Measurements from ENCODE around the gene GNAS-AS1. TPM values are rescaled to one million over a fixed set of nuclear protein-coding genes. Genes with fewer than 3 reads are reported as not detected.

Gene GNAS-AS1
- total RNA-seq, 6 experiments from 2014 or later = 0.23 to 0.37 (median 0.27) TPM; not detected in 3

GRCh38 chr20:58851221-58851968 lies 693 bp upstream of the GNAS-AS1 start:
- WGBS (ENCODE audit: insufficient coverage, low coverage, low lambda C conversion rate, missing lambda C conversion rate) = 42% methylated on average over 5 of the region's 41 CpGs
- TF ChIP-seq POLR2A (IDR thresholded peaks at IDR 0.05) (no peak), CTCF (IDR thresholded peaks at IDR 0.05) (no peak)
- Histone ChIP-seq H3K4me3 (peak overlapping the region in 1 of 3 donors; percentile 36), H3K27ac (no peak overlapping the region), H3K4me1 (peaks cover 0 to 3% (median 0%) of the 10 kb centered on the region in 4 donors), H3K27me3 (no peaks in the 10 kb centered on the region), H3K9me3 (no peaks in the 10 kb centered on the region), H3K36me3 (no peaks in the 10 kb centered on the region)
- no peak for DNase-seq
- no peak for ATAC-seq
- intact Hi-C loops (cut with DNase I) = loop anchor here (10.0 kb wide), 2 partner anchors 367 to 377 kb away; no protein-coding TSS in a partner anchor

- WGBS (ENCODE audit: insufficient coverage, low coverage, low lambda C conversion rate, missing lambda C conversion rate) = 35% methylated on average over 2 of the region's 2 CpGs
- intact Hi-C loops (cut with DNase I) = no loop called here
- DNase-seq (no peak), ATAC-seq (no peak)
- H3K36me3 ChIP-seq = no peaks in the 10 kb centered on the region
- H3K27ac ChIP-seq = no peak overlapping the region
- H3K27me3 ChIP-seq = no peaks in the 10 kb centered on the region
- H3K4me3 ChIP-seq = no peak overlapping the region
- no peaks in the 10 kb centered on the region for H3K9me3 ChIP-seq
- TF ChIP-seq POLR2A (IDR thresholded peaks at IDR 0.05) (no peak), CTCF (IDR thresholded peaks at IDR 0.05) (no peak)
- peaks cover 0 to 10% (median 0%) of the 10 kb centered on the region in 4 donors for H3K4me1 ChIP-seq
Observed at GRCh38 chr20:58847463-58847862, 3.2 kb downstream of the GNAS-AS1 start.

DNA sequence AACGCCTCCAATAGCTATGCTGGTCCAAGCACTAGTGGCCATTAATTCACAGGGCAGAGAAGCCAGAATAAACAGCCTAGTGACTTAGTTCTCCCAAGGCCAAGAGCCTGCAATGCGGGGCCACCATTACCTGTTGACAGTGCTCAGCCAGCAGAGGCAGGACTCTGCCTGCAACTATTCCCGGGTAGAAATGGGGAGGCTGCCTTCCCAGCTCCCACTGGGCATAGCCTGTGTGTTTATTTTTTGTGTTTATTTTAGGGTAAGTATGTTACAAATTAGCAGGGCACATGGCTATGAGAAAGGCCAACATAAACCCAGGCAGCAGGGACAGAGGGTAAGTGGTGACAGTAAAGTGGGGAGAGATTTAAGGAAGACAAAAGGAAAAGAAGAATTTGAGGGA lies 5.0 kb downstream of the GNAS-AS1 start:
- Histone ChIP-seq H3K4me1 (peaks cover 0 to 6% (median 0%) of the 10 kb centered on the region in 4 donors), H3K36me3 (no peaks in the 10 kb centered on the region), H3K9me3 (no peaks in the 10 kb centered on the region), H3K27me3 (no peaks in the 10 kb centered on the region), H3K4me3 (no peak overlapping the region), H3K27ac (no peak overlapping the region)
- DNase-seq = no peak
- 50% methylated on average over 3 of the region's 3 CpGs for WGBS (ENCODE audit: insufficient coverage, low coverage, low lambda C conversion rate, missing lambda C conversion rate)
- intact Hi-C loops (cut with DNase I) = no loop called here
- peak in 2 of 4 donors; percentile 50 to 55 for ATAC-seq
- no peak for TF ChIP-seq POLR2A (IDR thresholded peaks at IDR 0.05)
- no peak for TF ChIP-seq CTCF (IDR thresholded peaks at IDR 0.05)

GRCh38 chr20:58843128-58843556 lies 7.6 kb downstream of the GNAS-AS1 start:
- H3K27me3 ChIP-seq = no peaks in the 10 kb centered on the region
- H3K4me3 ChIP-seq = no peak overlapping the region

More at GRCh38 chr20:58843128-58843556, 7.6 kb downstream of the GNAS-AS1 start:
- ATAC-seq (no peak), DNase-seq (no peak)
- Histone ChIP-seq H3K4me1 (peaks cover 0 to 6% (median 0%) of the 10 kb centered on the region in 4 donors), H3K27ac (no peak overlapping the region), H3K36me3 (no peaks in the 10 kb centered on the region), H3K9me3 (no peaks in the 10 kb centered on the region)
- TF ChIP-seq POLR2A (IDR thresholded peaks at IDR 0.05) (no peak), CTCF (IDR thresholded peaks at IDR 0.05) (no peak)
- intact Hi-C loops (cut with DNase I) = no loop called here
- 47% methylated on average over 6 of the region's 6 CpGs for WGBS (ENCODE audit: insufficient coverage, low coverage, low lambda C conversion rate, missing lambda C conversion rate)
